HG02870 (cell line): ENCODE measurements around the gene ZHX3.

ENCODE experiments used
- ATAC-seq: cut with Tn5 transposase; IDR thresholded peaks from one replicate; pipeline ENCODE4 v1.9.1; 2021; ENCODE audit warnings: mild to moderate bottlenecking, moderate library complexity; ENCODE audit not compliant: unreplicated experiment

The ZHX3 gene

DNA sequence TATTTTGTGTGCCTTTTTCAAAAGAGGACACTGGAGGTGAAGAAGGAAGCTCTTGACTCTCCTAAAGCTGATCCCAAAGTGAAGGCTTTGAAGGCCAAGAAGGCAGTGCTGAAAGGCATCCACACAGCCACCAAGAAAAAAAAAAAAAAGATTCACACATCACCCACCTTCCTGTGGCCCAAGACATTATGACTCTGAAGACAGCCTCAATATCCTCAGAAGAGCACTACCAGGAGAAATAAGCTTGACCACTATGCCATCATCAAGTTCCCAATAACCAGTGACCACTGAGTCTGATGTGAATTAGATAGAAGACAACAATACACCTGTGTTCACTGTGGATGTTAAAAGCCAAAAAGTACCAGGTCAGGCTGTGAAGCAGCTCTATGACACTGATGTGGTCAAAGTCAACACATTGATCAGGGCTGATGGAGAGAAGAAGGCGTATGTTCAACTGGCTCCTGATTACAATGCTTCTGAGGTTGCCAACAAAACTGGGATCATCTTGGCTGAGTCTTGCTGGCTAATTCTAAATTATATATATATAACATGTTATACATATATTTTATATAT lies 120.8 kb downstream of the ZHX3 start:
- no peak for ATAC-seq

- no peak for ATAC-seq
These were observed 125.0 kb downstream of the ZHX3 start for GRCh38 chr20:41192575-41192974.

- no peak for ATAC-seq
These were observed 125.7 kb downstream of the ZHX3 start for GRCh38 chr20:41191562-41192500.

DNA sequence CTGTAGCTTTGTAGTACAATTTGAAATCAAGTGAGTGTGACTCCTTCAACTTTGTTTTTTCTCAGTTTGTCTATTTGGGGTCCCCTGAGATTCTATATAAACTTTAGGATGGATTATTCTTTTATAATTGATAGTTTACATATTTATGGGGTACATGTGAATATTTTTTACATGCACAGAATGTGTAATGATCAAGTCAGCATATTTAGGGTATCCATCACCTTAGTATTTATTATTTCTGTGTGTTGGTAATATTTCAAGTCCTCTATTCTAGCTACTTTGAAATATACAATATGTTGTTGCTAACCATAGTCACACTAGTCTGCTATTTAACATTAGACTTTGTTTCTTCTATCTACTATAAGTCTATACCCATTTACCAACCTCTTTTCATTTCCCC lies 129.9 kb downstream of the ZHX3 start:
- ATAC-seq, result no peak

- ATAC-seq, result no peak
These were observed 132.3 kb downstream of the ZHX3 start for GRCh38 chr20:41185013-41185757.

GRCh38 chr20:41183831-41184230 lies 133.7 kb downstream of the ZHX3 start:
- no peak for ATAC-seq

DNA sequence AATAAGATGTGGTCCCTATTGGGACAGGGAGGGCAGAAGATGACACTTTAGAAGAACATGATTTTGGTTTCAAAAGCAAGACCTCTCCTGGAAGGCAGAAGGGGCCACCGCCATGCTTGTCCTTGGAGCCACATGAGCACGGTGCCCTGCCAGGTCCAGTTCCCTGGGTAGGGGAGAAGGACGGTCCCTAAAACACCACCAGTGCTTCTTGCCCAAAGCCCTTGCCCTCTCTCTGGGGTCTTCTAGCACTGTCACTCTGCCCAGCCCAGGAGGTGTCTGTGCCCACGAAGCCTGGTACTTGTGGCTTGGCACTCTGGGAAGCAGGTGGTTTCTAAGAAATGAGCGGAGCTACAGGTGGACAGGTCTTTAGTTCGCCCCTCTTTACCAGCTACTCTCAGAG lies 134.1 kb downstream of the ZHX3 start:
- no peak for ATAC-seq

DNA sequence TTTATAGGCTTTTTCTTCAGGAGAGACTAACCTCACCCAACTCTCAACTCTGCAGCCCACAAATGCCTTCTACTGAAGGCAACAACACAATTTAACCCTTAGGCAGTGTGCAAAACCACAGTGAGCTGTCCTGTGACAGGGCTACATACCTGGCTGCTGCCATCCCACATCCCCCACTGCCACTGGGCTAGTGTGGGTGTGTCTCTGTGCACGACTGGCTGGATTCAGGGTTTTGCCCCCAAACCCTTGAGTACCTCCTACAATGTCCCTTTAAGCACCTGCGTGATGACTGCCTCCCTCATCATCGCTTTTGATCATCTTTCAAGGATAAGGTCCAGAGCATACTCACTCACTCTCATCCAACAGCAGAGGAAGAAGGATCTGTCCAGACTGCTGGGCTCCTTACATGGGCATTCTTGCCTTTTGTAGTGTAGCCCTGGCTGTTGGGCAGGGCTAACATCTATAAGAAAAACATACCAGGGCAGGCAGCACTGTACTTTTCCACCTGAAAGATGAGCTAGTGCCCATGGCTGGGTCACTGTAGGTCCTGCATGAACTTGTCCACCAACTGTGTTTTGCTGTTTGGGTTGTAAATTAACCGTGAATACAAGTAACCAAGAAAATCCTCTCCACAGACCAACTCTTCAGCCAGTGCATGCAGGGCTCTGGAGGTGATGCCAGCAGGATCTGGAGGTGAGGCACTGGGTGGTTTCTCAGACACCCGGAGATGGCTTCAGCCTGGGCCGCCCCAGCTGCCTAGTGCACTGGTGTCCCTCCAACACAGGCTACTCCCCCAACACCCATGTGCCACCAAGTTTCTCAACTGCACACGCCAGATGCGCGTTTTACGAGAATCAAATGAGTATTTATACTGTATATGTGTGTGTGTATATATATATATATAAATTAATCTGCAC lies 135.0 kb downstream of the ZHX3 start:
- no peak for ATAC-seq

- ATAC-seq, result no peak
These were observed 136.0 kb downstream of the ZHX3 start for GRCh38 chr20:41181567-41181966.

DNA sequence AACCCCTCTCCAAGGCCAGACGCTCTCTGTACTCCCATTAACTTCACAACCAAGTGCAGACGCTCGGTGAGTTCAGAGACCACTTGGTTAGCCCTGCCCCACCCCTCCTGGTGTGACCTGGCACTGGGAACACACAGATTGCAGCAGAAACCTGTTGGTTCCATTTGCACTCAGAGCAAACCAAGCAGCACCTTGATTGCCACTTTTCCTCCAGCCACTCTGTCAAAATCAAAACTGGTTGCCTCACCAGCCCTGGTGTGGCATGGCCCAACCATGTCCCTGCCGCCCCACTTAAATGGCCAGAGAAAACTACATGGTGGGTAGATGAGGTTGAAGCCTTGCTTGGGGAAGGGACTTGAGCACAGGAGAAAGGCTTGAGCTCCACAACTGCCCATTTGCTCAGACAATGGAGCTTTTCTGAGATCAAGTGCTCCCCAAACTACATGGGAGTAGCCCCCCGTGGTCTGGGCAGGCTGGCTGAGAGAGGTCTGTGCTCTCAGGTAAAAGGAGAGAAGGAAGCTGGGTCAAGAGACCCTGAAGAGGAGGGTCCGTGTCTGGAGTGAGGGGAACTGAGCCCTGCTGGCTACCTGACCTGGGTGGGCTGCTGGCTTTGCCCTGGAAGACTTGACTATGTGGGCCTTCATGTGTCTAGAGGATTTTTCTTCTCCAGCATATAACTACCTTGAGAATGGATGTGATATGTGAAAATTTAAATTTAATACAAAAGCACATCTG lies 136.8 kb downstream of the ZHX3 start:
- no peak for ATAC-seq

- ATAC-seq, result no peak
These were observed 137.6 kb downstream of the ZHX3 start for GRCh38 chr20:41179961-41180360.

- no peak for ATAC-seq
These were observed 138.6 kb downstream of the ZHX3 start for GRCh38 chr20:41178904-41179432.

GRCh38 chr20:41178495-41178894 lies 139.0 kb downstream of the ZHX3 start:
- ATAC-seq, result no peak

GRCh38 chr20:41177636-41178035 lies 139.9 kb downstream of the ZHX3 start:
- no peak for ATAC-seq

DNA sequence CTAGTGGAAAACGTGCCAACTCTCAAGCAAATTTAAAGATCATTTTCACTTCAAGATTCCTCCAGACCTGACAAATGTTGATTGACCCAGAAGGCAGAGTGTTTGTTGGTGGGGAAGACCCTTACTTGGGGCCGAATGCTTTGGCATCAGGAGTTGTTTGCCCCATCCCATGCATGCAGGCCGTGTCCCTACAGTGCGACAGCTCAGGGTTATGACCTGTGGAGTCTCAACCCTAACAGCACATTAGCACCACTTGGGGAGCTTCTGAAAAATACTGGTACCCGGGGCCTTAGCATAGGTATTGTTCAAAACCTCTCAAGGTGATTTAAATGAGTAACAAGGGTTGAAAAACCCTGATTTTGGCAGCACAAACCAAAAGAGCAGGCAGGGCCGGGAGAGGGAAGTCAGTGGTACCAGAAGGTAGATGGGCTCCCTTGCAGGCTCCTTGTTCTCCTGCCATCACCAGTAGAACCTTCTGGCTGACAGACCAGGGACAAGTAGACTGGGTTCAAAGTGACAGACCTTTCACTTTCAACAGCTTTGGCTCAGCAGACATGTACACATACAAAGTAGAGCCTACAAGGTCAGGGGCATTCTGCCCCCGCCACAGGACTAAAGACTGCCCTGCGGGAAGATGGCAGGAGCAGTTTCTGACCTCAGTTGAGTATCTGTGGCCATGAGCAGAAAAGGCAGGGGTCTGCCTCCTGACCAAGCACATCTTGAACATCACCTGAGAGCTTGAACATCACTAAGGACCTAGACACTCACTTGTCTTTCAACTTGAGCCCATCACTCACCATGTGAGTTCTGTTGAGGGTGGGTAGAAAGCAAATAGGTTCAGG lies 140.6 kb downstream of the ZHX3 start:
- ATAC-seq, result no peak

- no peak for ATAC-seq
These were observed 141.7 kb downstream of the ZHX3 start for GRCh38 chr20:41175727-41176330.

GRCh38 chr20:41175201-41175651 lies 142.3 kb downstream of the ZHX3 start:
- no peak for ATAC-seq

DNA sequence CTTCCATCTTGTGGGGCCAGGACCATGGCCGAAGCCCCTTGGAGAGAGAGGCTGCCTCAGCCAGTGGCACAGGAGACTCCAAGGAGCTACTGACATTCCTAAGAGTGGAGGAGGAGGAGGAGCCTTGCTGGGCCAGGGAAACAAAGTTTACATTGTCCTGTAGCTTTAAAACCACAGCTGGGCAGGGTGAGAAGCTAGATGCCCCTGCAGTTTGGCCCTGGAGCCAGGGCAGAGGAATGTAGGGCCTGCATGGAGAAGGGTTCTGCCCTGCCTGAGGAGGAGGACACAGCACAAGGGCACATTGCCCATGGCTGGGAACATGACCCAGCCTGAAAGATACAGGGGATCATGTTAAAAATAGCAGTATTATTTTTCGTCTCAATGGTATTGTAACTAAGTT lies 142.7 kb downstream of the ZHX3 start:
- no peak for ATAC-seq
